ENCODE measurements around the gene ZNF473.
"Not testable (repeated sequence)": the region's sequence is repeated elsewhere in the genome, so short reads cannot be mapped to it uniquely, and the experiment has no call there.

Gene ZNF473

GRCh38 chr19:50044922-50045321, 19.1 kb downstream of the ZNF473 start:
- in situ Hi-C loops (cut with MboI; ENCODE audit: low pct_unique_long_range_greater_than_20kb, low sequenced_read_pairs), result no loop called here
- DNase-seq, result no peak

- DNase-seq, result peak; percentile 43
- in situ Hi-C loops (cut with MboI; ENCODE audit: low pct_unique_long_range_greater_than_20kb, low sequenced_read_pairs), result no loop called here
Observed at GRCh38 chr19:50046649-50047503, 21.1 kb downstream of the ZNF473 start.

- no peak for DNase-seq
- in situ Hi-C loops (cut with MboI; ENCODE audit: low pct_unique_long_range_greater_than_20kb, low sequenced_read_pairs), result no loop called here
Observed at GRCh38 chr19:50047671-50048070, 21.9 kb downstream of the ZNF473 start.

- in situ Hi-C loops (cut with MboI; ENCODE audit: low pct_unique_long_range_greater_than_20kb, low sequenced_read_pairs), result no loop called here
- DNase-seq, result peak; percentile 84
Observed at GRCh38 chr19:50050406-50051227, 24.8 kb downstream of the ZNF473 start.

- peak; percentile 59 for DNase-seq
- in situ Hi-C loops (cut with MboI; ENCODE audit: low pct_unique_long_range_greater_than_20kb, low sequenced_read_pairs), result not testable (repeated sequence)
Observed at GRCh38 chr19:50051228-50051895, 25.6 kb downstream of the ZNF473 start.

- in situ Hi-C loops (cut with MboI; ENCODE audit: low pct_unique_long_range_greater_than_20kb, low sequenced_read_pairs), result no loop called here
- DNase-seq, result peak; percentile 33
Observed at GRCh38 chr19:50051964-50052363, 26.2 kb downstream of the ZNF473 start.

GRCh38 chr19:50053119-50053518, 27.3 kb downstream of the ZNF473 start:
- in situ Hi-C loops (cut with MboI; ENCODE audit: low pct_unique_long_range_greater_than_20kb, low sequenced_read_pairs), result no loop called here

GRCh38 chr19:50058425-50058824, 32.6 kb downstream of the ZNF473 start:
- no peak for DNase-seq
- in situ Hi-C loops (cut with MboI; ENCODE audit: low pct_unique_long_range_greater_than_20kb, low sequenced_read_pairs), result no loop called here

More at GRCh38 chr19:50053119-50053518, 27.3 kb downstream of the ZNF473 start:
- DNase-seq, result no peak

GRCh38 chr19:50059045-50059444, 33.2 kb downstream of the ZNF473 start:
- DNase-seq, result no peak
- in situ Hi-C loops (cut with MboI; ENCODE audit: low pct_unique_long_range_greater_than_20kb, low sequenced_read_pairs), result no loop called here

GRCh38 chr19:50060107-50060506, 34.3 kb downstream of the ZNF473 start:
- no peak for DNase-seq
- in situ Hi-C loops (cut with MboI; ENCODE audit: low pct_unique_long_range_greater_than_20kb, low sequenced_read_pairs), result no loop called here

- in situ Hi-C loops (cut with MboI; ENCODE audit: low pct_unique_long_range_greater_than_20kb, low sequenced_read_pairs), result no loop called here
- no peak for DNase-seq
Observed at GRCh38 chr19:50061650-50062049, 35.8 kb downstream of the ZNF473 start.

GRCh38 chr19:50065938-50066337, 40.1 kb downstream of the ZNF473 start:
- no peak for DNase-seq
- in situ Hi-C loops (cut with MboI; ENCODE audit: low pct_unique_long_range_greater_than_20kb, low sequenced_read_pairs), result no loop called here

GRCh38 chr19:50067575-50067974, 41.8 kb downstream of the ZNF473 start:
- in situ Hi-C loops (cut with MboI; ENCODE audit: low pct_unique_long_range_greater_than_20kb, low sequenced_read_pairs), result no loop called here
- DNase-seq, result no peak

GRCh38 chr19:50068382-50068781, 42.6 kb downstream of the ZNF473 start:
- DNase-seq; in situ Hi-C loops (cut with MboI; ENCODE audit: low pct_unique_long_range_greater_than_20kb, low sequenced_read_pairs): not testable (repeated sequence)

GRCh38 chr19:50075076-50075475, 49.3 kb downstream of the ZNF473 start:
- in situ Hi-C loops (cut with MboI; ENCODE audit: low pct_unique_long_range_greater_than_20kb, low sequenced_read_pairs); DNase-seq: not testable (repeated sequence)

GRCh38 chr19:50075644-50076372, 50.0 kb downstream of the ZNF473 start:
- DNase-seq; in situ Hi-C loops (cut with MboI; ENCODE audit: low pct_unique_long_range_greater_than_20kb, low sequenced_read_pairs): not testable (repeated sequence)

- DNase-seq; in situ Hi-C loops (cut with MboI; ENCODE audit: low pct_unique_long_range_greater_than_20kb, low sequenced_read_pairs): not testable (repeated sequence)
Observed at GRCh38 chr19:50076581-50077355, 51.0 kb downstream of the ZNF473 start.

- in situ Hi-C loops (cut with MboI; ENCODE audit: low pct_unique_long_range_greater_than_20kb, low sequenced_read_pairs); DNase-seq: not testable (repeated sequence)
Observed at GRCh38 chr19:50079014-50079413, 53.2 kb downstream of the ZNF473 start.
